ENCODE results near the gene UBTF. TPM values are rescaled to one million over a fixed set of nuclear protein-coding genes. Genes with fewer than 3 reads are reported as not detected.

UBTF gene
- total RNA-seq, 6 experiments from 2014 or later: 22.3 to 35.9 (median 32.0) TPM

GRCh38 chr17:44209786-44210341 lies 9.6 kb downstream of the UBTF start:
- TF ChIP-seq CTCF (IDR thresholded peaks at IDR 0.05) (no peak), POLR2A (IDR thresholded peaks at IDR 0.05) (no peak)
- ATAC-seq: no peak
- intact Hi-C loops (cut with DNase I): loop anchor here (5.0 to 10.0 kb wide), 2 partner anchors 112 to 145 kb away; partner anchors contain the start of gene SLC25A39 (in 2 of the 2)
- Histone ChIP-seq H3K4me3 (no peak overlapping the region), H3K4me1 (peaks cover 0 to 7% (median 0%) of the 10 kb centered on the region in 4 donors), H3K27ac (no peak overlapping the region), H3K9me3 (no peaks in the 10 kb centered on the region), H3K36me3 (peaks cover 1 to 54% (median 20%) of the 10 kb centered on the region in 4 donors), H3K27me3 (no peaks in the 10 kb centered on the region)
- DNase-seq: no peak
- WGBS (ENCODE audit: insufficient coverage, low coverage, low lambda C conversion rate, missing lambda C conversion rate): 41% methylated on average over 8 of the region's 11 CpGs

- intact Hi-C loops (cut with DNase I): no loop called here
- no peaks in the 10 kb centered on the region for H3K27me3 ChIP-seq
- H3K4me1 ChIP-seq: peaks cover 0 to 7% (median 0%) of the 10 kb centered on the region in 4 donors
- no peak overlapping the region for H3K27ac ChIP-seq
- DNase-seq (no peak), ATAC-seq (no peak)
- peaks cover 0 to 42% (median 15%) of the 10 kb centered on the region in 4 donors for H3K36me3 ChIP-seq
- no peaks in the 10 kb centered on the region for H3K9me3 ChIP-seq
- TF ChIP-seq CTCF (IDR thresholded peaks at IDR 0.05) (no peak), POLR2A (IDR thresholded peaks at IDR 0.05) (no peak)
- WGBS (ENCODE audit: insufficient coverage, low coverage, low lambda C conversion rate, missing lambda C conversion rate): 90% methylated on average over 2 of the region's 5 CpGs
- H3K4me3 ChIP-seq: no peak overlapping the region
Measured at GRCh38 chr17:44207743-44208142, 11.7 kb downstream of the UBTF start.

GRCh38 chr17:44207319-44207718 lies 12.2 kb downstream of the UBTF start:
- DNase-seq: no peak
- Histone ChIP-seq H3K36me3 (peaks cover 0 to 42% (median 15%) of the 10 kb centered on the region in 4 donors), H3K4me1 (peaks cover 0 to 7% (median 0%) of the 10 kb centered on the region in 4 donors), H3K27ac (no peak overlapping the region), H3K27me3 (no peaks in the 10 kb centered on the region), H3K4me3 (no peak overlapping the region), H3K9me3 (no peaks in the 10 kb centered on the region)
- no peak for ATAC-seq
- WGBS (ENCODE audit: insufficient coverage, low coverage, low lambda C conversion rate, missing lambda C conversion rate): 78% methylated on average over 17 of the region's 17 CpGs
- intact Hi-C loops (cut with DNase I): no loop called here
- no peak for TF ChIP-seq CTCF (IDR thresholded peaks at IDR 0.05)
- no peak for TF ChIP-seq POLR2A (IDR thresholded peaks at IDR 0.05)

GRCh38 chr17:44206825-44207155 lies 12.7 kb downstream of the UBTF start:
- Histone ChIP-seq H3K36me3 (peaks cover 0 to 42% (median 15%) of the 10 kb centered on the region in 4 donors), H3K9me3 (no peaks in the 10 kb centered on the region), H3K4me1 (peaks cover 0 to 7% (median 0%) of the 10 kb centered on the region in 4 donors), H3K27ac (no peak overlapping the region), H3K27me3 (no peaks in the 10 kb centered on the region), H3K4me3 (no peak overlapping the region)
- DNase-seq (no peak), ATAC-seq (no peak)
- intact Hi-C loops (cut with DNase I): no loop called here
- TF ChIP-seq CTCF (IDR thresholded peaks at IDR 0.05) (no peak), POLR2A (IDR thresholded peaks at IDR 0.05) (no peak)
- WGBS (ENCODE audit: insufficient coverage, low coverage, low lambda C conversion rate, missing lambda C conversion rate): 50% methylated on average over 1 of the region's 6 CpGs
